CD4-positive, alpha-beta memory T cell (primary cell): Measurements from ENCODE around the gene KIF4A. TPM values are rescaled to one million over a fixed set of nuclear protein-coding genes. Genes with fewer than 3 reads are reported as not detected.
A peak's percentile ranks its signal among the peaks of the same experiment; 100 is the strongest.
"Not testable (repeated sequence)": the region's sequence is repeated elsewhere in the genome, so short reads cannot be mapped to it uniquely, and the experiment has no call there.

ENCODE experiments used
- CTCF ChIA-PET: fragments of 350-600 bp; sonication (Branson Sonifier 250); formaldehyde crosslinking; loops from one replicate; lab custom pipeline; 2021; ENCODE audit warnings: inconsistent platforms; ENCODE audit not compliant: partially characterized antibody; lab: Charles Lee
- POLR2A ChIA-PET: fragments of 350-600 bp; sonication (Branson Sonifier 250); formaldehyde crosslinking; loops from one replicate; lab custom pipeline; 2021; ENCODE audit not compliant: partially characterized antibody; lab: Charles Lee
- DNase-seq, 5 donors: peaks; one replicate each; pipeline versions ENCODE4 v3.0.0 to v3.0.0-alpha.2; 2020 to 2022; ENCODE audit warnings: mixed read lengths in 1 of 5
- H3K27ac ChIP-seq: one replicate; pipeline ENCODE4 v1.7.0; 2013; ENCODE audit warnings: low read depth, low read length
- H3K27me3 ChIP-seq: 2 replicates; pipeline ENCODE4 v1.7.0; 2013; ENCODE audit warnings: mild to moderate bottlenecking, low read length, moderate library complexity; ENCODE audit not compliant: insufficient read depth
- H3K36me3 ChIP-seq: 2 replicates; pipeline ENCODE4 v1.7.0; 2013; ENCODE audit warnings: mild to moderate bottlenecking, low read length, moderate library complexity; ENCODE audit not compliant: insufficient read depth
- H3K4me1 ChIP-seq: 2 replicates; pipeline ENCODE4 v1.7.0; 2013; ENCODE audit warnings: mild to moderate bottlenecking, low read length, moderate library complexity; ENCODE audit not compliant: insufficient read depth
- H3K4me3 ChIP-seq, 2 donors: one replicate each; pipeline ENCODE4 v1.7.0; 2013; ENCODE audit warnings: low read length in 2 of 2, mild to moderate bottlenecking in 1 of 2
- H3K9me3 ChIP-seq, 2 donors: one replicate each; pipeline ENCODE4 v1.7.0; 2013; ENCODE audit warnings: low read length in 2 of 2, control low read depth in 1 of 2; ENCODE audit not compliant: control insufficient read depth in 1 of 2
- H3K27ac Mint-ChIP-seq, 7 donors: one replicate each; pipeline ENCODE4 v1.8.0; 2020 to 2021; ENCODE audit warnings: mixed read lengths in 7 of 7, mild to moderate bottlenecking in 6 of 7, inconsistent platforms in 3 of 7, moderate library complexity in 3 of 7
- H3K27me3 Mint-ChIP-seq, 2 donors: one replicate each; pipeline ENCODE4 v1.8.0; 2020 to 2021; ENCODE audit warnings: mixed read lengths in 2 of 2
- H3K36me3 Mint-ChIP-seq, 2 donors: one replicate each; pipeline ENCODE4 v1.8.0; 2020 to 2021; ENCODE audit warnings: mixed read lengths in 2 of 2, inconsistent platforms in 1 of 2, mild to moderate bottlenecking in 1 of 2
- H3K4me1 Mint-ChIP-seq, 4 donors: one replicate each; pipeline ENCODE4 v1.8.0; 2020 to 2021; ENCODE audit warnings: mixed read lengths in 4 of 4, mild to moderate bottlenecking in 1 of 4
- H3K4me3 Mint-ChIP-seq, 8 donors: one replicate each; pipeline ENCODE4 v1.8.0; 2020 to 2021; ENCODE audit warnings: mixed read lengths in 8 of 8, mild to moderate bottlenecking in 7 of 8, moderate library complexity in 6 of 8, inconsistent platforms in 3 of 8
- H3K9me3 Mint-ChIP-seq, 8 donors: one replicate each; pipeline ENCODE4 v1.8.0; 2020 to 2021; ENCODE audit warnings: mixed read lengths in 8 of 8, mild to moderate bottlenecking in 5 of 8, inconsistent platforms in 3 of 8, moderate library complexity in 1 of 8
- intact Hi-C: fragments of 100-400 bp; cut with micrococcal nuclease; formaldehyde crosslinking; loops from one replicate; pipeline ENCODE4 v1.15.1; 2023
- polyA plus RNA-seq, 2 donors: library from polyadenylated mRNA; unstranded; fragments of 300-500 nt; fragmentation: Illumina TruSeq; gene quantifications; one replicate each; pipeline ENCODE4 v1.2.3, GENCODE V29; 2021
- total RNA-seq, 2 experiments: library from RNA; stranded (reverse); gene quantifications; one replicate each; pipeline ENCODE4 v1.2.3, GENCODE V29; 2021

KIF4A gene
- total and polyA plus RNA-seq, 4 experiments from 2014 or later, result 0.08 to 0.17 TPM; not detected in 2

GRCh38 chrX:70264784-70265183 is 25.1 kb upstream of the KIF4A start:
- ChIA-PET CTCF (no interaction called here), POLR2A (no interaction called here)
- no peaks in the 10 kb centered on the region for H3K27me3 ChIP-seq
- no peaks in the 10 kb centered on the region for H3K4me1 Mint-ChIP-seq
- no peaks in the 10 kb centered on the region for H3K36me3 ChIP-seq
- H3K27ac ChIP-seq, result no peak overlapping the region
- DNase-seq, result no peak
- no peak overlapping the region for H3K4me3 Mint-ChIP-seq
- no peaks in the 10 kb centered on the region for H3K27me3 Mint-ChIP-seq
- H3K4me1 ChIP-seq, result no peaks in the 10 kb centered on the region
- no peak overlapping the region for H3K4me3 ChIP-seq
- no peaks in the 10 kb centered on the region for H3K36me3 Mint-ChIP-seq
- H3K9me3 Mint-ChIP-seq, result peaks cover 0 to 2% (median 0%) of the 10 kb centered on the region in 8 donors
- intact Hi-C loops, result no loop called here
- H3K27ac Mint-ChIP-seq, result no peak overlapping the region
- no peaks in the 10 kb centered on the region for H3K9me3 ChIP-seq

DNA sequence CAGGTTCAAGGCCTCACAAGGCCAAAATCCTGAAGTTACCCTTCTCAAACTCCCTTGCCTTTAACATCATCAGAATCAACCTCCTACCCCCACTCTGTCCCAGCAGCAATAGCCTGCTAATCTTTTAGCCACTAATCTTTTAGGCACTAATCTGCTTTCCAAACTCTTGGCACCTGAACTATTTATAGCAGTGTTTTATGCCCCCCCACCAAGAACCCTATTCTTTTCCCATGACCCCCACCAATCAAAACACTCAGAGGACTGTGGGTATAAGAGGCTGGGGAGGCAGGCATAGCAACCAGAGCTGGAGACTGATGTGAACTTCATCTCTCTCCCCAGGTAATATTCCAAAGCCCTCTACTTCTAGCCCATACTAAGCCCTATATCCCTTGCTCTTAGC is 21.9 kb upstream of the KIF4A start, which contains the start of gene ARR3:
ARR3 (plus strand) TSS at position 301 of the 400 bp plus-strand sequence. CDS start 1,052 bp downstream, outside the sequence.
- Histone ChIP-seq H3K27me3 (no peaks in the 10 kb centered on the region), H3K4me1 (no peaks in the 10 kb centered on the region), H3K9me3 (no peaks in the 10 kb centered on the region), H3K4me3 (no peak within 1 kb of the TSS), H3K36me3 (no peaks in the 10 kb centered on the region), H3K27ac (no peak within 1 kb of the TSS)
- Mint-ChIP-seq H3K4me3 (no peak within 1 kb of the TSS), H3K4me1 (no peaks in the 10 kb centered on the region), H3K36me3 (no peaks in the 10 kb centered on the region), H3K9me3 (no peaks in the 10 kb centered on the region), H3K27ac (peak within 1 kb of the TSS in 1 of 7 donors; percentile 73), H3K27me3 (no peaks in the 10 kb centered on the region)
- CTCF ChIA-PET, result no interaction called here
- DNase-seq, result no peak
- intact Hi-C loops, result no loop called here
- POLR2A ChIA-PET, result no interaction called here

- CTCF ChIA-PET, result interaction anchor here (1.5 kb wide), 1 partner anchor 159 kb away, joined by 4 read pairs; no protein-coding TSS in a partner anchor
- H3K4me1 Mint-ChIP-seq, H3K9me3 Mint-ChIP-seq, H3K27ac Mint-ChIP-seq, H3K27me3 Mint-ChIP-seq, H3K4me3 Mint-ChIP-seq, intact Hi-C loops, H3K27ac ChIP-seq, H3K36me3 Mint-ChIP-seq, H3K36me3 ChIP-seq, H3K4me1 ChIP-seq, POLR2A ChIA-PET, DNase-seq, H3K27me3 ChIP-seq, H3K4me3 ChIP-seq, H3K9me3 ChIP-seq: not testable (repeated sequence)
Measured at GRCh38 chrX:70274029-70274428, 15.9 kb upstream of the KIF4A start.

- Histone ChIP-seq H3K36me3 (no peaks in the 10 kb centered on the region), H3K4me1 (no peaks in the 10 kb centered on the region), H3K27me3 (no peaks in the 10 kb centered on the region), H3K27ac (no peak overlapping the region), H3K4me3 (no peak overlapping the region), H3K9me3 (no peaks in the 10 kb centered on the region)
- H3K27me3 Mint-ChIP-seq, result no peaks in the 10 kb centered on the region
- ChIA-PET POLR2A (no interaction called here), CTCF (no interaction called here)
- H3K4me1 Mint-ChIP-seq, result no peaks in the 10 kb centered on the region
- H3K27ac Mint-ChIP-seq, result no peak overlapping the region
- intact Hi-C loops, result no loop called here
- no peaks in the 10 kb centered on the region for H3K9me3 Mint-ChIP-seq
- DNase-seq, result no peak
- H3K4me3 Mint-ChIP-seq, result no peak overlapping the region
- H3K36me3 Mint-ChIP-seq, result peaks cover 10 to 13% of the 10 kb centered on the region in 2 donors
Measured at GRCh38 chrX:70279081-70279480, 10.8 kb upstream of the KIF4A start.

- H3K27ac ChIP-seq, result no peak overlapping the region
- no peaks in the 10 kb centered on the region for H3K4me1 ChIP-seq
- no peaks in the 10 kb centered on the region for H3K36me3 ChIP-seq
- ChIA-PET POLR2A (no interaction called here), CTCF (no interaction called here)
- peaks cover 0 to 1% (median 0%) of the 10 kb centered on the region in 8 donors for H3K9me3 Mint-ChIP-seq
- H3K27ac Mint-ChIP-seq, result no peak overlapping the region
- H3K4me3 Mint-ChIP-seq, result no peak overlapping the region
- no peaks in the 10 kb centered on the region for H3K27me3 Mint-ChIP-seq
- no peaks in the 10 kb centered on the region for H3K27me3 ChIP-seq
- H3K4me3 ChIP-seq, result no peak overlapping the region
- H3K9me3 ChIP-seq, result no peaks in the 10 kb centered on the region
- H3K4me1 Mint-ChIP-seq, result no peaks in the 10 kb centered on the region
- DNase-seq, result no peak
- H3K36me3 Mint-ChIP-seq, result peaks cover 13 to 18% of the 10 kb centered on the region in 2 donors
- intact Hi-C loops, result no loop called here
Measured at GRCh38 chrX:70280573-70280972, 9.3 kb upstream of the KIF4A start.

- Mint-ChIP-seq H3K4me1 (no peaks in the 10 kb centered on the region), H3K4me3 (no peak within 1 kb of the TSS), H3K36me3 (peaks cover 20 to 29% of the 10 kb centered on the region in 2 donors), H3K27ac (no peak within 1 kb of the TSS), H3K9me3 (peaks cover 0 to 1% (median 0%) of the 10 kb centered on the region in 8 donors), H3K27me3 (no peaks in the 10 kb centered on the region)
- no peak for DNase-seq
- intact Hi-C loops, result no loop called here
- H3K27me3 ChIP-seq, result no peaks in the 10 kb centered on the region
- H3K27ac ChIP-seq, result no peak within 1 kb of the TSS
- ChIA-PET POLR2A (no interaction called here), CTCF (no interaction called here)
- no peak within 1 kb of the TSS for H3K4me3 ChIP-seq
- H3K36me3 ChIP-seq, result no peaks in the 10 kb centered on the region
- H3K9me3 ChIP-seq, result no peaks in the 10 kb centered on the region
- no peaks in the 10 kb centered on the region for H3K4me1 ChIP-seq
Measured at GRCh38 chrX:70281951-70282350, 8.0 kb upstream of the KIF4A start, which contains the start of gene RAB41. Gene RAB41 (plus strand): TSS chrX:70282172. CDS start chrX:70282218, 46 bp downstream.

- Histone ChIP-seq H3K4me3 (peak overlapping the region; percentile 6 to 72), H3K9me3 (no peaks in the 10 kb centered on the region), H3K27ac (peak overlapping the region; percentile 66), H3K36me3 (peaks cover 6% of the 10 kb centered on the region), H3K4me1 (peaks cover 10% of the 10 kb centered on the region), H3K27me3 (no peaks in the 10 kb centered on the region)
- Mint-ChIP-seq H3K36me3 (peaks cover 8 to 26% of the 10 kb centered on the region in 2 donors), H3K4me1 (peaks cover 5 to 21% (median 11%) of the 10 kb centered on the region in 4 donors), H3K9me3 (peaks cover 0 to 1% (median 0%) of the 10 kb centered on the region in 8 donors), H3K27ac (peak overlapping the region; percentile 75 to 94 (median 88)), H3K27me3 (no peaks in the 10 kb centered on the region), H3K4me3 (peak overlapping the region; percentile 87 to 94 (median 88))
- DNase-seq, result peak in 1 of 5 donors; percentile 0
- POLR2A ChIA-PET, result interaction anchor here (0.8 to 1.0 kb wide), 2 partner anchors 143 to 156 kb away, joined by 3 to 5 read pairs; partner anchors contain the start of gene IGBP1
- CTCF ChIA-PET, result interaction anchor here (0.9 to 2.1 kb wide), 3 partner anchors 10 to 156 kb away, joined by 3 to 6 read pairs (median 6); partner anchors contain the start of gene IGBP1
- intact Hi-C loops, result no loop called here
Measured at GRCh38 chrX:70289168-70289792, 624 bp upstream of the KIF4A start.
